GM21515 (cell line): Measurements from ENCODE around the gene ZNF79.

ENCODE experiments used
- ATAC-seq: cut with Tn5 transposase; IDR thresholded peaks from one replicate; pipeline ENCODE4 v1.9.1; 2021; ENCODE audit not compliant: unreplicated experiment

The ZNF79 gene

GRCh38 chr9:127423934-127424675, at the start of gene ZNF79:
Gene ZNF79 (plus strand): TSS chr9:127424382. CDS start chr9:127424788, 406 bp downstream.
- ATAC-seq = peak; percentile 79

GRCh38 chr9:127380479-127380878, 43.7 kb upstream of the ZNF79 start:
- ATAC-seq = no peak

- no peak for ATAC-seq
Observed at GRCh38 chr9:127382541-127382940, 41.6 kb upstream of the ZNF79 start.

GRCh38 chr9:127384016-127384730, 40.0 kb upstream of the ZNF79 start:
- no peak for ATAC-seq

- ATAC-seq = no peak
Observed at GRCh38 chr9:127384901-127385300, 39.3 kb upstream of the ZNF79 start.

- no peak for ATAC-seq
Observed at GRCh38 chr9:127386249-127386648, 37.9 kb upstream of the ZNF79 start.

GRCh38 chr9:127386981-127387380, 37.2 kb upstream of the ZNF79 start:
- no peak for ATAC-seq

GRCh38 chr9:127388037-127388855, 35.9 kb upstream of the ZNF79 start:
- peak; percentile 74 for ATAC-seq

GRCh38 chr9:127388856-127389238, 35.3 kb upstream of the ZNF79 start:
- ATAC-seq = no peak

- no peak for ATAC-seq
Observed at GRCh38 chr9:127389381-127390247, 34.6 kb upstream of the ZNF79 start.

GRCh38 chr9:127390248-127390545, 34.0 kb upstream of the ZNF79 start:
- ATAC-seq = no peak

GRCh38 chr9:127390563-127390962, 33.6 kb upstream of the ZNF79 start:
- no peak for ATAC-seq

GRCh38 chr9:127392166-127392565, 32.0 kb upstream of the ZNF79 start:
- ATAC-seq = no peak

GRCh38 chr9:127392976-127393375, 31.2 kb upstream of the ZNF79 start:
- ATAC-seq = no peak

GRCh38 chr9:127393645-127394044, 30.5 kb upstream of the ZNF79 start:
- ATAC-seq = no peak

GRCh38 chr9:127395497-127396252, 28.5 kb upstream of the ZNF79 start:
- ATAC-seq = no peak

- no peak for ATAC-seq
Observed at GRCh38 chr9:127396253-127396807, 27.9 kb upstream of the ZNF79 start.

- ATAC-seq = peak; percentile 94
Observed at GRCh38 chr9:127396808-127397645, 27.2 kb upstream of the ZNF79 start, which contains the start of gene SLC2A8. Gene SLC2A8 (plus strand): TSS chr9:127397169. CDS start chr9:127397231, 62 bp downstream.
